Activated T-helper 1 cell treated with anti-CD3 and anti-CD28 coated beads, Interleukin-2, amount 50 U/mL, for 16 hours (primary cell): ENCODE results near the gene BDNF.
"Not testable (repeated sequence)": the region's sequence is repeated elsewhere in the genome, so short reads cannot be mapped to it uniquely, and the experiment has no call there.

Experiments used
- DNase-seq, 2 donors: peaks; one replicate each; pipeline ENCODE4 v3.0.0-alpha.2; 2020; ENCODE audit warnings: low read depth in 1 of 2, low spot score in 1 of 2

The BDNF gene

DNA sequence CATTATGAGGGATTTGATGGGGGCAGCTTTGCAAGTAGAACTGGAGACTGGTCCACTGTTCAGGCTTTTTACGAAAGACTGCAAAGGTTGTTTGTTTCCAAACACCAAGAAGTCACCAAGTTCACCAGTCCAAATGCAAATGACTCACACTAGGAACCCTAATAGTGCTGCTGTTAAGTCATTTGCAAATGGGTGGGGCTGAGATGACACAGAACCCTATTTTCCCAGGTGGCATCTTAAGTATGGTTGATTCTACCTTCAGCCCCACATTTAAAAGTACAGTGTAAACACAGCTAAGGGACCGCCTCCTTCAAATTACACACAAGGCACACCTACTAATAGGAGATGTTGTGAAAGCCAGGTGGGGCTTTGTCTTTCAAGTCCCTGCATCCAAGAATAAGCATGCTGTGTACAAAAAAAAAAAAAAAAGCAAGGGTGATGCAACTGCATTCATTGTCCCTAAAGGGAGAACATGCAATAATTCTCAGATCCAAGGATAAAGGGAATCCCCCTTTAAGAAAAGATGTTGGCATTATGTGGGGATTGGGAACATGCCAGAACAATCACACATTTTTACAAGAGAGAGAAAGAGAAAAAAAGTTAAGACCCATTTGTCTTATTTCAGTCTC lies 27.3 kb downstream of the BDNF start:
- no peak for DNase-seq

DNA sequence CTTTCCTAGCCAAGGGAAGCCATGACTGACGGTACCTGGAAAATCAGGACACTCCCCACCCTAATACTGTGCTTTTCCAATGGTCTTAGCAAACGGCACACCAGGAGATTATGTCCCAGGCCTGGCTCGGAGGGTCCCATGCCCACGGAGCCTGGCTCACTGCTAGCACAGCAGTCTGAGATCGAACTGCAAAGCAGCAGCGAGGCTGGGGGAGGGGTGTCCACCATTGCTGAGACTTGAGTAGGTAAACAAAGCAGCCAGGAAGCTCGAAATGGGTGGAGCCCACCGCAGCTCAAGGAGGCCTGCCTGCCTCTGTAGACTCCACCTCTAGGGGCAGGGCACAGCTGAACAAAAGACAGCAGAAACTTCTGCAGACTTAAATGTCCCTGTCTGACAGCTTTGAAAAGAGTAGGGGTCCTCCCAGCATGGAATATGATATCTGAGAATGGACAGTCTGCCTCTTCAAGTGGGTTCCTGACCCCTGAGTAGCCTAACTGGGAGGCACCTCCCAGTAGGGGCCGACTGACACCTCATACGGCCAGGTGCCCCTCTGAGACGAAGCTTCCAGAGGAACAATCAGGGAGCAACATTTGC lies 34.6 kb downstream of the BDNF start:
- DNase-seq, result not testable (repeated sequence)

DNA sequence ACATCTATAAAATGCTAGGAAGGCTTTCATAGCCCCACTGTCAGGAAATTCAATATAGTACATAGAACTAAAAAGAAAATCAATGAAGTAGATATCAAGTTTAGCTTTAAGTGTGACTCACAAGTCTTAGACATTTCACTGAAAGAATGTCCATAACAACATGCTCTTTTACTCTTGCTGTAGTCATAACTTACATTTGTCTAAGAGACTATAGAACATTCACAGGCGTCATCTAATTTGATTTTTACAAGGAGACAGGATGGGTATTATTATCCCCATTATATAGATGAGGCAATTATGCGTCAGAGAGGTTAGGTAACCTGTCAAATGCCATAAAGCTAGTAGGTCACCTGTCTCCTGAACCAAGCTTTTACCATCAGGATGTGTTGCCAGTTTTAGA lies 36.9 kb downstream of the BDNF start:
- no peak for DNase-seq

DNA sequence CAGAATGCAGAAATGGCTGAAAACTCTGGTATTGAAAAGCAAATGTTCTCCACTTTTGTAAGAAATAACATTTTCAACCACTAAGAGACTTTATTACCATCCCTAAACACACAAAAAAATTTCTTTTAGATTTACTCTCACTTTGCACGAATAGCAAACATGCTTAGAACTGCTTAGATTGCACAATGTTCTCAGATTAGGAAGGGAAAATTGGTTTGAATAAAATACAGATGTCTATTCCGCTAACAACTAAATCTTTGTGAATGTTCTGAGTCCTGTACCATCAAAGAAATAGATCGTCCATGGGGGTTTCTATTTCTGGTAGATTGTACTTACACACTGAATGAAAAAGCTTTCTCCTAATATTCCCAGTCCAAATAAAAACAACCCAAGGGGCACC lies 40.1 kb downstream of the BDNF start:
- DNase-seq, result no peak

DNA sequence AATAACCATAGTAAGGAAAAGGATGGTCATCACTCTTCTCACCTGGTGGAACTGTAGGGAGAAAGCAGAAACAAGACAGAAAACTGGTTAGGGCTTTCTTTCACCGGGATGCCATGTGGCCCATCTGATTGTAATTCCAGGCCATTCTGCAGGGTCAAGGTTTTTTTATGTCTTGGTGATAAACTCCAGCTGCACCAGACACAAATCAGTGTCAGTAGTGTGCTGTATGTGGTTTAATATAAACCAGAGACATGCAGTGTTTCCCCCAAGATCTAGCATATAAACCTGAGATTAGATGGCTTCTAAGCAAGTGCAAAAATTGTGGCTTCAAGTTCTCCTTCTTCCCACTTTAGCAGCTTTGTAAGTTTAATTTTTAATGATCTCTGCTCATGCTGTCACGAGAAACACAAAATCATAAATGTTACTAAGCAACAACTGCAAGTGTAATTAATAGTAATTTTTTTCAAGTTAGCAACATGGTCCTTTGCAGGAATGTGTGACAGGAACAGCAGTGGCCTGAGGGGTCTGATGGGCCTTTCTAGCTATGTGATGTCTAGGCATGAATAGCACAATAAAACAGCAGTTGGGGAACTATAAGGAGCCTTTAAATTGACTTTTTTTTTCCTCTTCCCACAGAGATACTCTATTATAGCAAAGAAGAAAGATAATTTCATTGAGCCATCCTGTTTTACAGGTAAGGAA lies 41.6 kb downstream of the BDNF start:
- no peak for DNase-seq

DNA sequence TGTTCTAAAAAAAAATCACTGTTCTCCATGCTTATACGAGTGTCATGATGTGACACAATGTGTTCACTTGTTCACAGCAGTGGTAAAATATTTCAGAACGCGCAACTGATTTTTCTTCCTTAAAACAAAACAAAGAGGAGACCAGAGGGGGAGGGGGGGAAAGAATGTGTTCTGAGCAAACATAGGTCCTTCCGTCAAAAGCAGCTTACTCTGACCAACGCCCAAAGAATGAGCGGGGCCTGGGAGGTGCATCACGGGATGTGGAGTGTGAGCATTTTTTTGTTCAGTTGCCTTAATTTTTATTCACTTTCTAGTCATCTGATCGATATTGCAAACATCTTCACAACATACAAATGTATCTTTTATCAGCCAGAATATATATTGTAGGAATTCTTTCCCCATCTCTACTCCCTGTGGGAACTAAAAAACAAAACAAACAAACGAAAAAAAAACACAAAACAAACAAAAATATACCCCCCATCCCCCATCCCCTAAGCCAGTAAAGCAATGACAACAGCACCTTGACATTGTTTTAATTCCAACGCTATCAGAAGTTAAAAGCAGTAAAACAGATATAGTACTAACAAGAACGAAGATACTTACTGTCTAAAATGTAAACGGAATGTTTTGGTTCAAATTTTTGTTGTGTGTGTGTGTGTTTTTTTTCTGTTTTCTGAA lies 43.3 kb downstream of the BDNF start:
- DNase-seq, result no peak

DNA sequence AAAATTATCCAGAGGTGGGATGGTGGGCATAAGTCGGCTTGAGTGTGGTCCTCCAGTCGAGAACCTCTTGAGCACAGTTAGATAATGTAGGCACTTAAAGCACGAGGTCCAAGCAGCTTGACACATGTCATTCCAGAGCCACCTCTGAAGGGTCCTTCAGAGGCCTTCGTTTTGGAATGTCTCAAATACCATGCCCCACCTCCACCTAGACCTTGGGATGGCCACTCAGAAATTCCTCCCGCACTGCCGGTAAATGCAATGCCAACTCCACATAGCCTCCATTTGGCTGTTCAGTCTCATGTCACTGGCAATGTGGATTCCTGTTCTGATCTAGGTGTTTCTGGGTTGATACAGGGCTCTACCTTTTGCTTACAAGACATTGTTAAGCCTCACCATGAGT lies 43.9 kb downstream of the BDNF start:
- DNase-seq, result no peak

DNA sequence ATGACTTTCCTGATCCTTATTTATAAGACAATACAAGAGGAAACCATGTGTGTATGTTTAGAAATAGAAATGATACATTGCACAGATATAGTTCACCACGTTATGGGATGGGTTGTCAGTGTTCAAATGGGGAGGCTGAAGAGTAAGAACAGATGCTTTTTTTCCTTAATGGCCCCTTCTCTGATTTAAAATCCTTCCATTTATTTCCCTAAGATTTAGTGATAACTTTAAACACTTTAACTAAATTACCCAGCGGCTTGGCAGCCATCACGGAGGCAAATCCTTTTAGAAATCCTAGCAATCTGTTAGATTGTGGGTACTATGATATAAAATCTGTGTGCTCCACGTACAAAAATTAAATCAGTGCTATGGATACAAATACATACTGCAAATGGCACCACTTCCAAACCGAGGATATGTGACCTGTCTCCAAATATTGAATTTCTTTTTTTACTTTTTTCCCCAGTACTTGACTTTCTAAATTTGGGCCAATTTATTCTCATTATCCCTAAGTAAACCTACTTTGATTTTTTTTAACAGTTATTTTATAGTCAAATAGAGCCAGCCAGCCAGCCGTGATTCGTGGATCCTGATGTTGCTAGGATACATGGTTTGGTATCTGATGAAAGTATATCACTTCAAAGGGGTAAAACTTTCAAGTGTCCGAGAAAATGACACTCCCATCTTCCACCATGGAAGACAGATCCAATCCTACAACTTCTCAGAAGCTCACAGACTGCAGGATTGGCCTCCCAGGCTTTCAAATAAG lies 46.1 kb downstream of the BDNF start:
- no peak for DNase-seq

DNA sequence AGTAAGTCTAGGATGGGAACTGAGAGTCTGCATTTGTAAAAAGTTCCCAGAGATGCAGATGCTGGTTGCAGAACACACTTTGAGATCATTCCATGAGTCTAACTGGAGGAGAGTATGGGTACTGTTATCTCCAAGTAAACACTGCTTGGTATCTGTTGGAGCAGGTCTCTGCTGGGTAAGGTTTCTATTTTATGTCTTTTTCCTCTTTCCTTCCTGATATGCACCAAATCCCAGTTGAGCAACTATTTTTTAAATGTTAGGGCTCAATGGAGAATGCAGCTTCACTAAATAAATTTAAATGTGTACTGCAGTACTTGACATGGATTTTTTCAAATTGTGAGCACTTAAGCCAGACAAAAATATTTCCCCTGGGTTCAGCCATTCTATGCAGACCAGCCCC lies 48.5 kb downstream of the BDNF start:
- no peak for DNase-seq

DNA sequence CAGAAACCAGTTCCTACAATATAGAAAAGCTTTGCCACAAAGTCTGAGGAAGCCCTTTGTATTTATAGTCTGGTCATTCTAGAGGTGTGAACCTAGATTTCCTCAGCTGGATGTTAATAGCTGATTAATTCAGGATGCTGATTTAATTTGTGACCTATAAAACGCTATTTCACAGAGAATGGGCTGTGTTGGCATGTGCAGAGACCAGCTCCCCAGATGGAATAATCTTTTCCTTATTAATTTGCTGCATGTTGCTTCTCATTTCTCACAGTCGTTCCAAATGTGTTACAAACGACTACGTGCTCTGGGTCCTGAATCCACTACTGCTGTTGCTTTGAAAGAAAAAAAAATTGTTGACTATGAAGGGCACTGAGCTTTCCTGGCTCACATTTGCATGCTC lies 49.3 kb downstream of the BDNF start:
- DNase-seq, result no peak

DNA sequence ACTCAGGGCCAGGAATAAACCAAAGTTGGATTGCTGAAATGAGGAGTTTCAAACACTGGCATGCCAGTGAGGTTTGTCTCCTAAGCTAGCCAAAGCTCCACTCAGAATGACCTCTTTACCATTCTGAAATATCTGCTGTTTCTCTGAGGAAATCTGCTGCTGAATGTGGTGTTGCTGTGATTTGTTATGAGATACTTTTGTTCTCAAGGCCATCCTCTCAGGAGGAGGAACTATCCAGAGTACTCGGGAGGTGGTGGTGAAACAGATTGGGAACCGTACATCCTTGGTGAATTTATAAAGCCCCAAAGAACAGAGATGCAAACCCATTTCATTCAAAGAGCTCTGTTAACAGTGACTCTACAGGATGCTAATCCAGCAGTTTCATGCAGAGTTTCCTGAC lies 50.5 kb downstream of the BDNF start:
- DNase-seq, result no peak

DNA sequence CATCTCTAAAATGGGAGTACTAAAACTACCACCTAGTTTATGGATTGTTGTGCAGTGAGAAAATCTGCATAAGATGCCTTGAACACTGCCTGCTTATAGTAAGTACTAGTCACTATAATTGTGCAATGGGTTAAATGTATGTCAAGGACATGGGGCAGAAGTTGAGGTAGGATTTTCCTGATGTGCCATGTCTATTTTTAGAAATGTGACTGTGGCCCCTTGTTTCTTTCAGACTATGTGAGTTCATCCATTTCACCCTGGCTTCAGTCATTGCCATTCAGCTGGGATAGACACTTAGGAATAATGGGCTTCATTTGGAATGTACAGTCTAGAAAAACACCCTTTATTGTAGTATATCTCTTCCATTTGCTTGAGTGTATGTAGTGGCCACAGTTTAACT lies 51.4 kb downstream of the BDNF start:
- DNase-seq, result no peak

DNA sequence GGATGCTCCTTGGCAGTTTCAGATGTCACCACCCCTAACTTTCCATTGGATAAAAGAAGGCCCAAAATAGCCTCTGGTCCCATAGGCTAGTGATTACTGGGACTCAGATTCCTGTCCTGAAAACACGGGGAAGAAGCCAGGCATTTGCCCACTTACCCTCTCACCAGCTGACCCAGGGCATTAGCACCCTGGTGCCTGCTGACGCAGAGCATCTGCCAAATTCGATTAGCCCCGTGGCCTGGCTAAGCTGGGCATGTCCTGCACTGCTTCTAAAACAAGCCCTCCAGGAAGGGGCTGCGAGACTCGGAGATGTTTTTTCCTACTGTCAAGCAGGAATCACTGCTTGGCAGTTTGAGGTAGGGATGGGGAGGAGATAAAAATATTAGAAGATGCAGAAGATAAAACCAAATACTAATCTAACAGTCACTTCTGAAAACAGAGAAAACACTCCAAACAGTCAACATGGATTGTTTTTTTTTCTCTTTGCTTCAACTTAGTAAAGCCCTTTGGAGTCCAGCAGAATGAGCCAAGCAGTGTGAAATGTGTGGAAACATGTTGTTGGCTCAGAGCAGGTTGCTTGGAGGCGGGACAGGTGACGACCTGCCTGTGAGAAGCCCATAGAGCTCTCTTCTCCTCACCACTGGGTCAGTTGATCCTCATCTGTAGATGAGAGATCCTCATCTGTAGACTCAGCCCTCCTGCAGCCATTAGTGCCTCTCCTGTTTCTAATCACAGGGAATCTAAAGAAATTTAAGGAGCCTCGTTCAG lies 54.0 kb downstream of the BDNF start:
- no peak for DNase-seq

DNA sequence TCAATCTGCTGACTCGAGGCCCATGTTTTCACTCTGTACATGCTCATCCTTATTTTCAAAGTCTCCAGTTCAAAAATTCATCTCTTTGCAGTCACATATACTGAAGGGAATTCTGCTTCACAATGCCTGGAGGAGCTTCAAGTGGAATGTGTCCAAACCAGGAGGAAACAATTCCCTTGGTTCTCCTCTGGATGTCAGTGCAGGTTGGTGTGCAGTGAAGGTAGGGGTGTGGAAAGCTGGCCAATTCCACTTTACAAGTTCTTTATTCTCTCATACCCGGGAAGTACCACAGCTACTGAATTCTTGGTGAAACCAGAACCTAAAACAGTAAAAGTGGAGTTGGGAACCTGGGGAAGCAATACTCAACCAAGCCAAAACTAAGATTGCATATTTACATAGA lies 57.3 kb downstream of the BDNF start:
- DNase-seq, result no peak

DNA sequence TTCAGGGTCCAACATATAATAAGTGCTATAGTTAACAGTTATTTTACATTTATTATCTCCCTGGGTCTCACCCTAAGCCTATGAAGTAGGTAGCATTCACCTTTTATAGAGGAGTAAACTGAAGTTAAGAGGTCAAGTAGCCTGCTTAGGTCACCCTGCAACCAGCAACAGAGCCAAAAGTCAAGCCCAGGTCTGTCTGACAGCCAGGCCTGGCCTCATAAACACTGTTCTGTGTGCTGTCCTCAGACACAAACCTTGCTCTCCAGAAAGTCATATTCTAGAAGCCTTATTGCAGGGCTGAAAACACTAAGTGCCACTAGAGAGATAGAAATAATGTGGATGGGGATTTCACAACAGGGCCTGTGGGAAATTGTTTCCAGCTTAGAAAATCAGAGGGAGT lies 59.3 kb downstream of the BDNF start:
- no peak for DNase-seq

DNA sequence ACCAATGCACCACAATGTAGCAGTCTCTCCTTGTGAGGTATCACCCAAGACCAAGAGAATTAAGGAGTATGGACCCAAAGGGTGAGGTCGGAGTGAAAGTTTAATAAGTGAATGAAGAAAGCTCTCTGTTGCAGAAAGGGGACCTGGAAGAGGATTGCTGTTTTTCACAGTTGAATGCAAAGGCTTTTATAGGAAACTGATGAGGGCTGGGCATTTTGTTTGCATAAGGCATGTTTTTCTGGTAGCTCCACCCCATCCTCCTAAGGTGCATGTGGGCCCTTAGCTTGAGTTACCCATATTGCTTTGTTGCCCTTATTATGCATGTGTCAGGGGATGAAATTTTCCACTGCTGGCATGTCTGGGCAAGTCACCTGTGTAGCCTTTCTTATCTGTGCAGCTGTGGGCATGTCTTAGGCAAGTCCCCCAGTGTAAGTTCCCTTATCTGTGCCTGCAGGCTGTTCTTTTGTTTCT lies 64.7 kb downstream of the BDNF start:
- DNase-seq, result no peak

DNA sequence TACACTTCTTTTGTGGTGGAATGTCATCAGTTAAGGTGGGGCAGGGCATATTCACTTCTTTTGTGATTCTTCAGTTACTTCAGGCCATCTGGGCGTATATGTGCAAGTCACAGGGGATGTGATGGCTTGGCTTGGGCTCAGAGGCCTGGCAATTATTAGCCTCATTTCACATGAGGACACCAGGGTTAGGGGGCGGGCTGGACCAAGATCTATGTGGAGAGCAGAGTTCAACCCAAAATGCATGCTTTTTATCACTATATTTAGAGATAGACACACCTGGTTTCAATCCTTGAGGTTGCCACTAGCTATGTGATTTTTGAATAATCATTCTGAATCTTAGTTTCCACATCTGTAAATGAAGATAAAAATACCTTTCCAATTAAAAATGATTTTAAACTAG lies 65.5 kb downstream of the BDNF start:
- DNase-seq, result not testable (repeated sequence)

DNA sequence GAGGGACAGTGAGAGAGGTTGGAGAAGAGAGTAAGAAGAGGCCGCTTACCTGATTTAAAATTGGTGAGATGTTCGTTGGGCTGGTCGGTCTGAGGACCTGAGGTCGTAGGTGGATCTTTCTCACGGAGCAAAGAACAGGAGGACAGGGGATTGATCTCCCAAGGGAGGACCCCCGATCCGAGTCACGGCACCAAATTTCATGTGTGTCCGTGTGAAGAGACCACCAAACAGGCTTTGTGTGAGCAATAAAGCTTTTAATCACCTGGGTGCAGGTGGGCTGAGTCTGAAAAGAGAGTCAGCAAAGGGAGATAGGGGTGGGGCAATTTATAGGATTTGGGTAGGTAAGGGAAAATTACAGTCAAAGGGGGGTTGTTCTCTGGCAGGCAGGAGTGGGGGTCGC lies 66.0 kb downstream of the BDNF start:
- DNase-seq, result not testable (repeated sequence)

DNA sequence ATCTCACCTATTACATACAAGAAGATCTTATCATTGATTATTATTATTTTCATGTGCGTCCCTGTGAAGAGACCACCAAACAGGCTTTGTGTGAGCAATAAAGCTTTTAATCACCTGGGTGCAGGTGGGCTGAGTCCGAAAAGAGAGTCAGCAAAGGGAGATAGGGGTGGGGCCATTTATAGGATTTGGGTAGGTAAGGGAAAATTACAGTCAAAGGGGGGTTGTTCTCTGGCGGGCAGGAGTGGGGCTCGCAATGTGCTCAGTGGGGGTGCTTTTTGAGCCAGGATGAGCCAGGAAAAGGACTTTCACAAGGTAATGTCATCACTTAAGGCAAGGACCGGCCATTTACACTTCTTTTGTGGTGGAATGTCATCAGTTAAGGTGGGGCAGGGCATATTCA lies 71.2 kb downstream of the BDNF start:
- not testable (repeated sequence) for DNase-seq

DNA sequence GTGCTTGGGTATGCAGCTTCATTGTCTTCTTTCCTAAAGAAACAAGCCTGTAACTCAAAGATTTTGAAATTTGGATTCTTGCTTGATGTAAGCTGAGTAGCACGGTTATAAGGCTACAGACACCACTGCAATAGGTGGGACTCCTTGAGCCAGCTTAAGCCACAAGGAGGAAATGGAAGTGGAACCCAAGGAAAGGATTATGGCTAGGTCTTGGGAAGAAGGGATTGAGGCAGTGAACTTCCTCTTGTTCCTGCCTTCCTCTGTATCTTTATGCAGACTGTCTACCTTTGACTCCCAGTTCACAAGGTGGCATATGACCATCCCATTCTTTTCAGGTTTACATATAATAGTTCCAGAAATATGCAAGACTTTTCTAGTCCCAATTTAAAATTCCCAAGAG lies 72.3 kb downstream of the BDNF start:
- DNase-seq, result no peak
